ENCODE measurements around the gene RBM38.
A peak's percentile ranks its signal among the peaks of the same experiment; 100 is the strongest.
"Not testable (repeated sequence)": the region's sequence is repeated elsewhere in the genome, so short reads cannot be mapped to it uniquely, and the experiment has no call there.

Gene RBM38

GRCh38 chr20:57390604-57391438, at the start of gene RBM38:
Gene RBM38 (plus strand): TSS chr20:57391396. CDS start chr20:57391582, 186 bp downstream.
- peak; percentile 42 for DNase-seq (ENCODE audit: low read depth)

GRCh38 chr20:57341663-57342062, 49.5 kb upstream of the RBM38 start:
- DNase-seq (ENCODE audit: low read depth) = no peak

DNA sequence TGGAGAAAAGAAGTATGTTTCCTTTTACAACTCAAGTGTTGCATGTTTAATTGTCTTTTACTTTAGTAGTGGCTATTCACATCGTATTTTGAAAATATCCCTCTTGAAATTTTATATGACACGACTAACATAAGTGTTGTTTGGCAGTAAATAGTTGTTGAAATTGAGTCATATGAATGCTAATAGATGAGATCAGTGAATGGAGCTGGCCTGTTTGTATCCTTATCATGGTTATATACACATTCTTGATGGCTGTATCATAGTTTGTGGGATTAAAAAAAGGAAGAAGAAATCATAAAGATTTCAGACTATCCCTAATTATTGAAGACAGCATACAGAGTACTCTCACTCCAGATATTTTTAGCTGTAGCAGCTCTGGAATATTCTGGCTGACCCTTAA, 48.4 kb upstream of the RBM38 start:
- DNase-seq (ENCODE audit: low read depth) = no peak

- peak; percentile 56 for DNase-seq (ENCODE audit: low read depth)
These were observed 44.7 kb upstream of the RBM38 start for GRCh38 chr20:57346477-57346876.

DNA sequence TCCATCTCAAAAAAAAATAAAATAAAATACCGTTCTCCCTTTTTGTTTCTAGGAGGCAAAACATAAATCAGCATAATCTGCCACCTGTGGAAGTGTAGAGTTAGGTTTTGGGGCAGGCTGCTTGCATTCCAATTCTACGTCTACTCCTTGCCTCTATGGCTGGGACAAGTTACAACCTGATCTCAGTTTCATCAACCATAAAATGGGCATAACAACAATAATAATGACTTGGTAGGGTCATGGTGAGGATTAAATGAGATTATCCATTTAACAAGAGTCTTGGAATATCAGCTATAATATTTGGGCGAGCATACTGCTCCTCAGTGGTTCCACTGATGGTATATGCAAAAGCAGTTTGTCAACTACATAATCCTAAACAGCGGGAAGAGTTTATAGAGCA, 43.8 kb upstream of the RBM38 start:
- no peak for DNase-seq (ENCODE audit: low read depth)

- not testable (repeated sequence) for DNase-seq (ENCODE audit: low read depth)
These were observed 42.8 kb upstream of the RBM38 start for GRCh38 chr20:57348200-57348921.

- not testable (repeated sequence) for DNase-seq (ENCODE audit: low read depth)
These were observed 42.1 kb upstream of the RBM38 start for GRCh38 chr20:57348922-57349574.

DNA sequence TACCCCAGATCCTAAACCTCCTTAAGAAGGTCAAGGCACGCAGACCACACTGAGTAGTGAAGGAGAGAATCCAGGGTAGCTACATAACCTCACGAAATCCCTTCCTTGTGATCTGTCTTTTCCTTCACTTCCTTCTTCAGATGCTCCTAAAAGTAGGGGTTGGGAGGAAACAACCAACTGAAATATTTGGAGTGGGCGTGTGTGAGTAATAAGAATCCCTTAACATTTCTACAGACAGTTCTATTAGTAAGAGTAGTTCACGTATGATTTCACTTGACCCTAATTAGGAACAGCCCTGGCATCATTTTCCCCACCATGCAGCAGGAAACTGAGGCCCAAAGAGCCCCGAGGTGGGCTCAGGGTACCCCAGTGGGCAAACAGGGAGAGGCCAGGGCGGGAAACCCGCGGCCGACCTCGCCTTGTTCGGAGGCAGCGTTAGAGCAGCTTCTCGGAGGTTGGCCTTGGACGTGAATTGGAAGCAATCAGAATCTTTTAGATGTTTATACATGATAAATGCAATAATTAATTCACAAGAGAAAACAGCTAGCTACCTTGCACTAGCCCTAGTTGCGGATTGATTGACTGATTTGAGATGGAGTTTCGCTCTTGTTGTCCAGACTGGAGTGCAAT, 41.0 kb upstream of the RBM38 start:
- no peak for DNase-seq (ENCODE audit: low read depth)

DNA sequence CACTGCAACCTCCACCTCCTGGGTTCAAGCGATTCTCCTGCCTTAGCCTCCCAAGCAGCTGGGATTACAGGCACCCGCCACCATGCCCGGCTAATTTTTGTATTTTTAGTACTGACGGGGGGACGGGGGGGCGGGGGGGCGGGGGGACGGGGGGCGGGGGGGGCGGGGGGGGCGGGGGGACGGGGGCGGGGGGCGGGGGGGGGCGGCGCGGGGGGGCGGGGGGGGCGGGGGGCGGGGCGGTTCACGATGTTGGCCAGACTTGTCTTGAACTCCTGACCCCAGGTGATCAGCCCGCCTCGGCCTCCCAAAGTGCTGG, 40.5 kb upstream of the RBM38 start:
- DNase-seq (ENCODE audit: low read depth) = not testable (repeated sequence)

GRCh38 chr20:57351042-57351783, 40.0 kb upstream of the RBM38 start, which contains the start of gene RAE1:
Gene RAE1 (plus strand): TSS chr20:57351255. CDS start chr20:57354039, 2,784 bp downstream.
- peak; percentile 80 for DNase-seq (ENCODE audit: low read depth)

DNA sequence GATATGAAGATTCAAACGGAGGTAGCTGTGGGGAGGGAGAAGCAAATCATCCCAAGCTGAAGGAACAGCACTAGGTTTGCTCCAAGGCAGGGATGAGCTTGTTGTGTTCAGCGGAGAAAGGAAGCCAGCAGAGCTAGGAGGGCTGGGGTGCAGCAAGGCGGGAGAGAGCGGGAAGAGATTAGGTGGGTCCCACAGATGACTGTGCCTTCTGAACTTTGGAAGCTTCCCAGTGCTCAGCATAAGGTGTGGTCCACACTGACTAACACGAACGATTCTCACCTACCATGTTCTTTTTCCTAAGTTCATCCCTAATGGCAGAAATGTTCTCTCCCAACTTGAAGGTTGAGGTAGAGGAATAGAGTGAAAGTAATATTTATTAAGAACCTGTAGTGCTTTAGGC, 38.9 kb upstream of the RBM38 start:
- no peak for DNase-seq (ENCODE audit: low read depth)

DNA sequence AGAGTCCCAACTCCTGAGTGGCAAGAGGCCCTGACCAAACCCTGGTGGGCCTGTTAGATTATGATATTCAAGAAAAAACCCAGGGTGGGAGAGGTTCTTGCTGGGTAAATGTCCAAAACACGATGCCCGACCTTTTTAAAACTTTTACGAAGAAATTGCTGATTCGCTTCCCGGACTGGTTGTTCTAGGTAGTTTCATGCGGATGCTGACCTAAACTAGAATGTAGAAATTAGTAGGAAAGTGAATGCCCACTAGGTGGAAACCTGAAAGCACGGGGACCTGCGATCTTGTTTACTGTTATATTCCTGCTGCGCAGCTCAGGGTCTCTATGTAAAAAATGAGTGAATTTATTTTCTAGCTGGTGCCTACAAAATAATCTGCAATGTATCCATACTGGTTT, 37.8 kb upstream of the RBM38 start:
- DNase-seq (ENCODE audit: low read depth) = no peak

GRCh38 chr20:57361517-57361916, 29.7 kb upstream of the RBM38 start:
- no peak for DNase-seq (ENCODE audit: low read depth)

DNA sequence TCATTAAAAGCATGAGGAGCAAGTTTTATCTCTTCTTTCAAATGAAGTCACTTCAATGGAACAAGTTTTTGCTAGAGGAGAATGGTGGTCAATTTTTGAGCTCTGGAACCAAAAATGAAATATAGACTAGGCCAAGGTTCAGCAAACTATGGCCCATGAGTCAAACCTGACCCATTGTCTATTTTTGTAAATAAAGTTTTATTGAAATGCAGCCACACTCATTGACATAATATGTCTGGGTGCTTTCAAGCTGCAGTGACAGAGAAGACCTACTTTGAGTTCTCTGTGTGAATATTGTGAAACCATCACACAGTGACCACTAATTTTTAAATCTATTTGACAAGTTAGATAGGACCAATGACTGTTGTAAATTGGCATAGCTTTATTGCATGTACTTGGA, 26.7 kb upstream of the RBM38 start:
- DNase-seq (ENCODE audit: low read depth) = no peak

DNA sequence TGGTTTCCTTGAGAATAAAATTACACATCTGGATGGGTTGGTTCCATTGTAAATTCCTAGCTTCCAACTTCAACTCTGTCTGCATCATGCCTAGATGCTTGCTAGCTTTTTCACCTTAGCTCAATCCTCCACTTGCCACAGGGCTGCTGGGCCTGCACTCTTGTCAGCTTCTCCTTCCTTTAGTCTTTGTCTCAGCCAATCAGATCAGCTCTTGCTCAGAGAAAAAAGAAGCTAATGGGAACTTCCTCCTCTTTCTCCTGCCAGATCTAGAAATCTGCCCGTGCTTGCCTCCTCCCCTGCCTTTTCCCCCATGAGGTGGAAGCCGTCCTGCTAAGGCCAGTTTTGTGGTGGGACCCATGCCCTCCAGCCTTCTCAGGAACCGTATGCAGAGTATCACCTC, 21.6 kb upstream of the RBM38 start:
- DNase-seq (ENCODE audit: low read depth) = no peak

DNA sequence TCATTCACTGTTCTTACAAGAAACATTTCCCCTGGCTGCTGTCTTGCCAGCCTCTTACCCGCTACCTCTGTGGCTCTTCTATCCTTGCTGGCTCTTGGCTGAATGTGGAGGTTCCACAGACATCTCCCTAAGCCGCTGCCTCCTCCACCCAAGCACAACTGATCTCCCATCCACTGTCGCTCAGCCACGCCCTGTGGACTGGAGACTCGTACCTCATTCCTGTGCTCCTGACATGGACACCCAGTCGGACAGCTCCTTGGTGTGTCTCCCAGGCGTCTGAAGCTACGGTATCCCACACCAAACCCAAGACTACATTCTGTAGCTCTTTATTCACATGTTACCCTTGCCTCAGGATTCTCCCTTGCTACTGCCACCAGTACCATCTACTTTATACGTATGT, 20.9 kb upstream of the RBM38 start:
- no peak for DNase-seq (ENCODE audit: low read depth)

DNA sequence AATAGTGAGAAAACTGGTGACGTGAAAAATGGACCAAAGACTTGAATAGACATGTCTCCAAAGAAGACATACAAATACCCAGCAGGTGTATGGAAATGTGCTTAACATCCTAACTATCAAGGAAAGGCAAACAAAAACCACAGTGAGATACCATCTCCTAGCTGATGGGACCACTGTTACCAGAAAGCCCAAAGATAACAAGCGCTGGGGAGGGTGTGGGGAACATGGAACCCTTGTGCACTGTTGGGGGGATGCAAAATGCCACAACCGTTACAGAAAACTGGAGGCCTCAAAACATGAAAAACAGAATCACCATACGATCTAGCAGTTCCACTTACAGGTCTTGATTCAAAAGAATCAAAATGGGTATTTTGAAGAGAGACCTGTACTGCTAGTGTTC, 19.8 kb upstream of the RBM38 start:
- DNase-seq (ENCODE audit: low read depth) = no peak

DNA sequence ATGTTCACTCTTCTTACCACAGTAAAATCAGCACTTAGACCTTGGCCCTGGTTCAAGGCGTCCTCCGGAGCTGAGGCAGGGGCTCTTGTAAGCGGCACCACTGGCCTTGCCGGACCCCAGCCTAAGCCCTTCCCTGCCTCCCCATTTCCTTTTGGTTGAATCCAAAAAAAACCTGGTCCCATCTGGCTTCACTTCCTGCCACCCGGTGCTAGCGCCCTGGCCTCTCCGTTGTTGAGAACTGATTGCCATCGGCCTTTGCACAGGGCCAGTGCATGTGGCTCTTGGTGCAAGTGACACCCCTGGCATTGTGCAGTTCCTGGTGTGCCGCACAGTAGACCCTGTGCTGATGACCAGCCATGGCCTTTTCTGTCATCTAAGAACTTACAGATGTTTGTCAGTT, 19.0 kb upstream of the RBM38 start:
- DNase-seq (ENCODE audit: low read depth) = no peak

DNA sequence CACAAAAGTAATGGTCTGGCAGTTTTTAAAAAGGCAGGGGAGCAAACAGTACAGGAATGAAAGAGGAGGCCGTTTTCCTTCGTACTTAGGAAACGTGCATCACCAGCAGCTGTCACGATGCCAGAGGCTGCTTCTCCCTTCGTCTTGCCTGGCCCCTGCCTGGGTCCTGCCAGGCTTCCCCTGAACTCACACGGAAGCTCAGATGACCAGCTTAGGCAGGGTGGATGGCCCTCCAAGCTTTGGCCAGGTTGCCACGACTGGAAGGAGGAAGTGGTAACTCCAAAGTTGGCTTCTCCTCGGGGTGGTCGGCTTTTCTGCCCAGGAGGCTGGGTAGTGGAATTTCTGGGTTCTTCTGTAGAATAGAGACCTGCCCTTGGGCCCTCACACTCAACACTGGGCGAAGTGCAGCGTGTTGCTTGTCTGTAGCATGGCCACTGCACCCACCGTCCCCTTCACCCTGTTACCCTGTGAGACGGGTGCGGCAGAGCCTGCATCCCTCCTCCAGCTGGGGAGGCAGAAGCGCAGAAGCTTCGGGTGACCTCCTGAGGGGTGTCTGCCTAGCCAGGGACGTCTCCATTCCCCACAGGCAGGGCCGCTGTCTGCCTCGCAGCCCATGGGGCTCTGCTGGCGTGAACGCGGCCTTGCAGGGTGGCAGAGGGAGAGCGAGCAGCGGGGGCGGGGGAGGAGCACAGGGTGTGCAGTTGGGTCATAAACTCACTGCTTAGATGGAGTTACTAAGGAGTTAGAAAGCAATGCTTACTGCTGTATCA, 18.4 kb upstream of the RBM38 start:
- no peak for DNase-seq (ENCODE audit: low read depth)

DNA sequence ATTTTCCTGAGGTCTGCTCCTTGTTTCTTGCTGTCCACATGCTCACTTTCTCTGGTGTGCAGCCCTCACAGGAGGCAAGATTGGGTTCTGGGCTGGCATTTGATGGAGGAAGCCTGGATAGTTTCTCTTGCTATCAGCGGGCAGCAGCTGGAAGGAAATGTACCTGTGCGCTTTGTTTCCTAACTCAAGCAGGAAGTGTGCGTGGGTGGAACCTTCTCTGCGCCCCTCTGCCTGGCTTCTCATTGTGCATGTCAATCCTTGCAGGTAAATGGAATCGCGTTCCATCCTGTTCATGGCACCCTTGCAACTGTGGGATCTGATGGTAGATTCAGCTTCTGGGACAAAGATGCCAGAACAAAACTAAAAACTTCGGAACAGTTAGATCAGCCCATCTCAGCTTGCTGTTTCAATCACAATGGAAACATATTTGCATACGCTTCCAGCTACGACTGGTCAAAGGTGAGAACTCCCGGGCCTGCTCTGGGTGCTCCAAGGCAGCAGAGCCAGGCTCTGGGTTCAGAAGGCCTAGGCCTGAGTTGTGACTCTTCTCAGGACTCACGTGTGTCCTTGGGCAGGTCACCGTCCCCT, 16.8 kb upstream of the RBM38 start:
- no peak for DNase-seq (ENCODE audit: low read depth)
